Skeletal muscle cell (primary cell): ENCODE results near the gene PROX1.

Experiments used
- DNase-seq: peaks from one replicate; pipeline ENCODE4 v3.0.0-alpha.2; 2010; ENCODE audit warnings: low read depth
- H3K4me3 ChIP-seq: 2 replicates; pipeline ENCODE4 v1.5.1; 2011; ENCODE audit warnings: low read depth, mild to moderate bottlenecking, control low read depth, low read length, moderate library complexity

The PROX1 gene

GRCh38 chr1:213979751-213980586, 7.8 kb upstream of the PROX1 start:
- DNase-seq = no peak
- H3K4me3 ChIP-seq = no peak overlapping the region

GRCh38 chr1:213980906-213981305, 6.9 kb upstream of the PROX1 start:
- DNase-seq = no peak
- H3K4me3 ChIP-seq = no peak overlapping the region

DNA sequence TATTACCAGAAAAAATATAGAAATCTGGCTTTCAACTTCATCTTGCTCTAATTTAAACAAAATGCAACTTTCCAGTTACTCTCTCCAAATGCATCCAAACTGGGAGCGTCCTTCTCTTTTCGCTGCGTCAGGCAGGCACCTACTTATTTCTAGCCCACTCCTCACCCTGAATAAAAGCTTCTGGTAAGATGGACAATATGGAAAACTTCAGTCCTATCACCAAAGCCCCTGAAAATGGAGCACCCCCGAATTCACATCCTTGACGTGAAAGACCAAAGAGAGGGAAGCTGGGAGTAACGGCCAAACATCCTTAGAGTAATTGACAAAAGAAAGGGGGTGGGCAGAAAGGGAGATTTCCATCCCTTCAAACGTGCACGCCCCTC, 5.5 kb upstream of the PROX1 start:
- H3K4me3 ChIP-seq = peak overlapping the region; percentile 30
- DNase-seq = no peak

DNA sequence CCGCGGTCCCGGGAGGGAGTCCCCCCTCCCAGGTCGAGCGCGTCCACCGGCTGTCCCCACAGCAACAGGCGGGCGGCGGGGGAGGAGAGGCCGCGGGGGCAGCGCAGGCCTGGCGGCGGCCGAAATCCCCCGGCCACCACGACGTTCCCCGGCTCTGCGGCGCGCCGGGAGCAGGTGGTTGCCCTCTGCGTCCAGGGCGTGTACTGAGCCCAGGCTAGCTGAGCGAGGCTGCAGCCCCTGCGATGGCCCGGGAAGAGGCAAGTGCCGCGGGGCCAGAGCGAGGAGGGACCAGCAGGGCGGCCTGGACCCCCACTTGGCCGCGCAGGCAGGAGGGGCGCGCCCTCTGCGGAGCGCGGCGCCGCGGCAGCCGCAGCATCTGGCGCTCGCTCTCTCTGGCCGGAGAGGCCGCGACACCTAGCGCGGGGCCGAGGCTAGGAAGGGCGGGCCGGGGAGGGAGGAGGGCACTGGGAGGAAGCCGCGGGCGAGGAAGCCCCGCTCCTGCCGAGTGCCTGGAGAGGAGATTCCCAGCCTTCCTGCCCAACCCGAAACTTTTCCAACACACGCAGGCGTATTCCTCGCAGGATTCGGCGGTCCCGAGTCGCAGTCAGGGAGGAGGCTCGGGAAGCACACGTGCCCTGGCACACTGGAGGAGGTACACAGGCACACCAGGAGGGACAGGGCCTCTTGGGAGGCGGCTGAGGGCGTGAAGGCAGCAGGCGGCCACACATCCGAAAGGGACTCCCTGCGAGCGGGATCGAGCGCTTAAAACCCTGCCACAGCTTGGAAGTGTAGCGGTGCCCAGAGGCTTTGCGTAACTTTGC, 4.9 kb upstream of the PROX1 start:
- no peak for DNase-seq
- H3K4me3 ChIP-seq = peak overlapping the region; percentile 30

- no peak overlapping the region for H3K4me3 ChIP-seq
Observed at GRCh38 chr1:213983493-213984386, 4.0 kb upstream of the PROX1 start.

DNA sequence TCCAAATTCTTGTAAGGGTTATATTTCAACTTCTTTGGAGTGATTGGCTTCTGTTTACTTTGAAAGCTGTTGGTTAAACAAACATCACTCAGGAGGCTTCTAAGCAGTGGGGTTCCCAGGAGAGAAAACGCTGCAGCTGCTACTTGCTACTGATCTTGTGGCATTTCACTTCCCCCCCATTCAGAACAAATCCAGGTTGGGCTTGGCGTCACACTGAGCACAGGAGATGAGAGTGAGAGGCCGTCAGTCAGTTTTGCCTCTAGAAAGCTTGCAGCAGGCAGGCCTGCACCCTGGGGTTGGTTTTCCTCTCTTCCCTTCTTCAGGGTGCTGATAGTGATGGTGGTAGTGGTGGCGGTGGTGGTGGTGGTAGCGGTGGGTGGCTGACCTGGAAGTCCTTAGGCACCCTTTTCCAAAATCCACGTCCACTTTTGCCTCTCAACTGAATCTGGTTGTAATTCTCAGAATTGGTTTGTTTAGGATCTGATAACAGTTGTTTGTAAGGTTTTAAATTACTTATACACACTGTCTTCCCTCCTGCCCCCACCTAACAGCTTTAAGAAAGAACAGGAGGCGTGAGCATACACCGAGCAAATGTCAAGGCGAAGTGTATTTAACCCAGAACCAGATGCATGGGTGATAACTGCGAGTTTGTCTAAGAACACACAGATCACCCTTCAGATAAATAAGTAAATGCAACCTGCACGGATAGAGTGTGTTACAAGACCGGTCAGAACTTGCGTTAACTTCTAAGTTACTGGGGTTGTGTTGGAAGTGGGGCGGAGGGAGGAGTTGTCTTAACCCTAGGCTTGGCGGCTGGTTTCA, 3.2 kb upstream of the PROX1 start:
- H3K4me3 ChIP-seq = no peak overlapping the region
- DNase-seq = no peak

More at GRCh38 chr1:213983493-213984386, 4.0 kb upstream of the PROX1 start:
- no peak for DNase-seq

DNA sequence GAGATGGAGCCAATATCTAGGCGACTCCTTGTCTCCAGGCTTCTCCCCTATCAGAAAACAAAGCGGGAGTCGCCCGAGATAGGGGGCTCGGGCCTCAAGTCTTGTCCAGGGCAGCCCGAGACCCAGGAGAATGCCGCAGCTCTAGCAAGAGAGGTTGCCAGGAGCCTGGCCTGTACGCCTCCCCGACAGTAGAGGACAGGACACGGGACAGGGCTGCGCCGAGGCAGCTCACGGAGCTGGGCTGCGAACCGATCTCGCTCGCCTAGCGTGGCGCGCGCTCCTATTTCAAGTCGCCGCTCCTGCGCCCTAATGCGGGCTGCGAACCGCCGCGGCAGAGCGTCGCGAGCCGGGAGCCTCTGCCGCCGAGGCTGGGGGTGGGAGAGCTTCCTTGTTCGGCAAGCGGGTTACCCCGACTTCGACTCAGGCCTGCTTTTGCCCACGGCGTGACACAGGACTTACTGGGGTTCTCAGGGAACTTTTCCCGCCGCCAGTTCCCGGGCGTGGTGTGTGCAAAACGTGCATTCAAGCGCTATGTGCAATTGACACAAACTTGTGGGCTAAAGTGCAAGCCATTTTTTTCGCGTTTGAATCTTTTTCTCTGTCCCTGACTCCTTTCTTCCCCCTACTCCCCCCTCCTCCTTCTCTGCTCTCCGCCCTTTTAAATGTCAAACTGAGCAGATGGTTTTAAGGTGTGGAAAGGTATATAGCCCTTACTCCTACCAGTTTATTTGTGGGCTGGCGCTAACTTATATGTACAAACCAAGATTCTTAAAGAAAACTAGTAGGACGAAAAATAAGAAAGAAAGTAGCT, 2.4 kb upstream of the PROX1 start:
- no peak overlapping the region for H3K4me3 ChIP-seq
- no peak for DNase-seq

DNA sequence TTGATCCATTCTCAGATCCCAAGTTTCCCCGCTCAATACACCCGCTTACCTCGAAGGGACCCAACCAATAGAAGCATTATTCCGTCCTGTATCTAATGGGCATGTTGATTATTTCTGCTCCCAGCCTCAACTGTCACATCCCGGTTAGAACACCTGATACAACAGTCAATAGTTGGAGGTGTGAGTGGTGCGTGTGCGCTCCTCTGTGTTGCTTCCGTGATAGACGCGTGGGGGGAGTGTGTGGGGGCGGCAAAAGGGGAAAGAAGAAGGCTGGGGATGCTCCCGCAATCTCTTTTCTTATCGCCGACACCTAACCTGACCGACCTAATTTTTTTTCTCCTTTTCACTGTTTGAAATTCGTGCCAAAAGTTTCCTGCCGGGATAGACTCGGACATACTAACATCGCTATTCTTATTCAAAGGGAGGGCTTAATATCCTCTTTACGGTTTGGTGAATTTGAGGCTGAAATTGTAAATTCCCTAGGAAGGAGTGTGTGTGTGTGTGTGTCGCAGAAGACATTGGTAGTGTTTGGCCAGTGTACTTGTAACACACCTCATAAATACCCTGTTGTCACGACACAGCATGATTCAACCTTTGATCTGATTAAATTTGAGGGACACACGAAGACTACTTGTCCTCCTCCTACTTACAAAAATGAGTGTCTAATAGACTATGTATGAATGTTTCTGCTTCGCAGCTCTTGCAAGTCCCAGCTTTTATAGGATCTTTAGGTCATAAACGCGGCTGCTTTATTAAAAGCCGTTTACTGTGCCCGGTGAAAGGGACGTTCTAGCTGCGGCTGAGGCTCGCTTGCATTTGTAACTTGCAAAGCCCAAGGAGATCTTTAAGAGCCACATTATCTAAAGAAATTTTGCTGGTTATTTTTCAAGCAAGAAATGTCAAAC, 1.5 kb upstream of the PROX1 start:
- H3K4me3 ChIP-seq = no peak overlapping the region
- DNase-seq = no peak

- peak overlapping the region; percentile 69 for H3K4me3 ChIP-seq
- no peak for DNase-seq
Observed at GRCh38 chr1:213986925-213987250, 885 bp upstream of the PROX1 start.

DNA sequence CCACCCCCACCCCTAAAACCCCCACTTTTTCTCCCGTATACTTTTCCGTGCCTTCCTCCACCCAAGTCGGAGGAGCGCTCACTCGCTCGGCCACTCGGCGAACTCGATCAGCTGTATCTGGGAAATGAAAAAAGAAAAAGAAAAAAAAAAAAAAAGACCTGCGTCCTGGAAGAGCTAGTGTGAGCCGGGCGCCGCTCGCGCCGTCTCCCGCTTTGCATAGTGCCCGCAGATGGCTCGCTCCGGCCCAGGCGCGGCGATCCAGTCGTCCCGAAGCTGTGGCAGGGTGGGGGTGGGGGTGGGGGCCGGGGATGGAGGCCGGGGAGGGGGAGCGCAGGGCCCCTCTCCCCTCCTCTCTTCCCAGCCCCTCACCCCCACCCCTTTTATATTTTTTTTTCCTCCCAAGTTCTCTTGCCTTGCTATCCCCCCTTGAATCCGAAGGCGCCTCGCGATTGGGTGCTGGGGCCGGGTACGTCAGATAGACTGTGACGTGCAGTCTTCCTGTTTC, 299 bp upstream of the PROX1 start:
- DNase-seq = peak; percentile 72
- peak overlapping the region; percentile 69 for H3K4me3 ChIP-seq

DNA sequence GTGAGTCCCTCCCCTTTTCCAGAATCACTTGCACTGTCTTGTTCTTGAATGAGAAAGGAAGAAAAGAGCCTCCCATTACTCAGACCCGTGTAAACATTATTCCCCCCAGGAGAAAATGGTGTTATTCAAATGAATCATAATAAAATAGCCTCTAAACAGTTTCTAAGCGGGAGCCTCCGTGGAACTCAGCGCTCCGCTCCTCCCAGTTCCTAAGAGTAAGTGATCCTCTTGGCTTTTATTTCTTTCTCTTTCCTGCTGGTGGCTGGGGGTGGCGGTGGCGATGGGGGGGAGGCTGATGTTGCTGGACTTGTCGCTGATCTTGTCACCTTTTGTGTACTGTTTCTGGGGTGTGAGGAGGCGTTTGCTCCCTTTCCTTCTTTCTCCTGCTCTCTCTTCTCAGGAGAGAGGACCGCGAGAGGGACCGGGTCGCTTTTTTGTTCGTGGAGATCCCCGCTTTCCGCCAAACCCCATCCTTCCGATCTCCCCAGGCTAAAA, 781 bp downstream of the PROX1 start:
- H3K4me3 ChIP-seq = peak overlapping the region; percentile 69
- no peak for DNase-seq

DNA sequence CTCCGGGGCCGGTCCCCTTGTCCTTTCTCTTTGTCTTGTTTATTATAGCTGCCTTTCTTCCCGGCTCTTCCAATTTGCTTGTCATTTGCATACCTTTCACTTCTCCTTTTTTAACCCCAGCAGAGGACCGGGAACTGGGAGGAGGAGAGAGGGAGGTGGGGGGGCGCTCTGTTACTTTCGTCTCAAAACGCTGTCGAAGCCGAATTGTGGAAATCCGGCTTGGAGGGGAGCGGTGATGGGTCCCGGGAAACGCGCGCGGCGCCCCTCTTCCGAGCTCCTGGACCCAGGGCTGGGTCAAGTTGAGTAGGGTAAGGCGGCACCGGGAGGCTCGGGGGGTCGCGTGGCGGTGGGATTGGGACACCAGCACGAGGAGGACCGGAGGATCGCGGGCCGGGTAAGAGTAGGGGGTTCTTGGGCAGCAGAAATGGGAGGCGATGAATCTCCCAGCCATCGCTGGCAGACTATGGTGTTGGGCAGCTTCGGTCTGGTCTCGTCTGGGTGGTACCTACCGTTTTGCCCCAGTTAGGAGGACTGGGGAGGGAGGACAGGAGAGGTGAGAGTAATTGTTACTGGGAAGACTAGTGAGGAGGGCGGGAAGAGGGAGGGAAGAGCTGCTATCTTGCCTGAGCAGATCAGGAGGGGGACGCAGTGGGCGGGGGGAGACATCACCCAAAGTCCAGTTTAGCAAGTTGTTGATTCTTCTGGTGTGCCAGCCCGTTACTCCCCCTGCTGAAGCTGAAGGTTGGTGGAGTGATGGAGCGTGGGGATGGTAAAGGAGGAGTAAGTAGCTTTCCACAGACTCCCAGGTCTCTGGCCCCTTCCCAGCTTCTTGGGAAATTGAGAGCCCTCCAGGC, 1.5 kb downstream of the PROX1 start:
- DNase-seq = no peak
- H3K4me3 ChIP-seq = peak overlapping the region; percentile 69

DNA sequence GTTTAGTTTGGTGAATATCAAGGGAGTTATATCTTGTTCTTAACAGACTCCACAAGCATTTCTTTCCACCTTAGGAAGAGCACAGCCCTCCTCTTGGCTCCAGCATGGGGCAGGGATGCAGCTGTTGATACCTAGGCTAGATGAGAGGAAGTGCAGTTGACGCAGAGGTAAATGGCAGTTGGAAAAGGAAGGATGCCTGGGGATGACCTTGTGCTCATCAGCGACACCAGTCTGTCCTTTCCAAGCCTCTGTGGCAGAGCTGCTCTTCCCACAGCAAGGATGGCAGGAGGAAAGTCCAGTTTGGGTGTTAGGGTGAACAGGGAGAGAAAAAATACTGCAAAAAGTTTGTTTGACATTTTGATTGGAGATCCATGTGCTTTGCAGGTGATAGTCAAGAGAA, 6.2 kb downstream of the PROX1 start:
- no peak for DNase-seq
- H3K4me3 ChIP-seq = no peak overlapping the region

DNA sequence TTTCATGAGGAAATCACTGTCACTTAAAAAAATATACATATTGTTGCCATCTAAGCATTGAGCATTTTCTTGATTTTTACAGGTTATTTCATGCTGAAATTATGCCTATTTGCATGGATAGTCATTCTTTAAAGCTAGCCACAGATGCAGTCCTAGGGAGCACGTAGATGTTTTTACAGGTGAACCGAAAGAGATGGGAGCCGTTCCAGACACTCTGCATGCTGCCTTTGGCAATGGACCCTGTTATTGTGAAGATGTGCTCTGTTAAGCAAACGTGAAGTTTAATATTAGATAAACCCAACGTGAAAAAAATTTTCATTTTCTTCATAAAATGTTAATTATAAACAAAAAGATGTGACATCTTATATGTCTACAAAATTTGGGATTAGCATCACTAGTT, 7.1 kb downstream of the PROX1 start:
- H3K4me3 ChIP-seq = no peak overlapping the region
- no peak for DNase-seq

DNA sequence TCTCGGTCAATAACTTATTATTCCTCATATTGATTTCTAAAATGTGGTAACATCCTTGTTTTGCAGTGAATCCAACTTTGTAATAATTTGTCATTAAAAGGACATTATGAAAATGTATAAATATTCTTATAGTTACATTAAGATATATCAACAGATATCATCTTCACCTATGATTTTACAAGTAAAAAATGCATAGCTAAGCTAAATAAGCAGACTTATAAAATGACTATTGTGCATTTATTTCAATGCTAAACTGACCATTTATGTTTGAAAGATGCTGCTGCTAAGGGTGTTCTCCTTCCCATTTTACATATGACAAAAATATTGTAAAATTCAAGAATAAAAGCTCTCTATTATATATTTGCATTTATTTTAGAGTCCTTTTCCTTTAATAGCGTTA, 7.8 kb downstream of the PROX1 start:
- no peak overlapping the region for H3K4me3 ChIP-seq
- no peak for DNase-seq
